Stimulated activated CD4-positive, alpha-beta T cell treated with anti-CD3 and anti-CD28 coated beads, Interleukin-2, amount 100 ng/mL, for 24 hours (primary cell): Measurements from ENCODE around the gene FEN1.

ENCODE experiments used
- DNase-seq, 2 donors: peaks; one replicate each; pipeline ENCODE4 v3.0.0-alpha.2; 2020

Gene FEN1

GRCh38 chr11:61792310-61793082, at the start of gene FEN1, which contains the start of gene TMEM258:
FEN1 (plus strand) TSS chr11:61792911; CDS start chr11:61795362, 2,451 bp downstream.
TMEM258 (minus strand) TSS chr11:61792599; CDS start chr11:61792558, 41 bp downstream.
- DNase-seq, result peak; percentile 88 to 89

GRCh38 chr11:61743486-61744095, 49.1 kb upstream of the FEN1 start:
- no peak for DNase-seq

- DNase-seq, result no peak
These were observed 48.5 kb upstream of the FEN1 start for GRCh38 chr11:61744181-61744580.

GRCh38 chr11:61744609-61745156, 48.0 kb upstream of the FEN1 start:
- DNase-seq, result no peak

GRCh38 chr11:61745781-61746441, 46.8 kb upstream of the FEN1 start:
- no peak for DNase-seq

- DNase-seq, result no peak
These were observed 46.1 kb upstream of the FEN1 start for GRCh38 chr11:61746442-61747191.

GRCh38 chr11:61747192-61747966, 45.3 kb upstream of the FEN1 start:
- peak; percentile 44 to 55 for DNase-seq

- no peak for DNase-seq
These were observed 44.8 kb upstream of the FEN1 start for GRCh38 chr11:61747967-61748285.

GRCh38 chr11:61749591-61750217, 43.0 kb upstream of the FEN1 start:
- DNase-seq, result no peak

GRCh38 chr11:61750631-61751273, 42.0 kb upstream of the FEN1 start:
- no peak for DNase-seq

- DNase-seq, result no peak
These were observed 41.3 kb upstream of the FEN1 start for GRCh38 chr11:61751384-61751783.

- DNase-seq, result peak; percentile 66 to 72
These were observed 40.4 kb upstream of the FEN1 start, which contains the start of gene MYRF for GRCh38 chr11:61752117-61752924. MYRF (plus strand) TSS chr11:61752636; CDS start chr11:61752745, 109 bp downstream.

GRCh38 chr11:61752925-61753521, 39.7 kb upstream of the FEN1 start:
- DNase-seq, result no peak

GRCh38 chr11:61753672-61754071, 39.0 kb upstream of the FEN1 start:
- DNase-seq, result no peak

GRCh38 chr11:61754534-61755482, 37.9 kb upstream of the FEN1 start:
- no peak for DNase-seq

GRCh38 chr11:61756147-61756451, 36.6 kb upstream of the FEN1 start:
- no peak for DNase-seq

- DNase-seq, result no peak
These were observed 36.1 kb upstream of the FEN1 start for GRCh38 chr11:61756452-61757212.
